ENCODE measurements around the gene TRIM40.

TRIM40 gene

DNA sequence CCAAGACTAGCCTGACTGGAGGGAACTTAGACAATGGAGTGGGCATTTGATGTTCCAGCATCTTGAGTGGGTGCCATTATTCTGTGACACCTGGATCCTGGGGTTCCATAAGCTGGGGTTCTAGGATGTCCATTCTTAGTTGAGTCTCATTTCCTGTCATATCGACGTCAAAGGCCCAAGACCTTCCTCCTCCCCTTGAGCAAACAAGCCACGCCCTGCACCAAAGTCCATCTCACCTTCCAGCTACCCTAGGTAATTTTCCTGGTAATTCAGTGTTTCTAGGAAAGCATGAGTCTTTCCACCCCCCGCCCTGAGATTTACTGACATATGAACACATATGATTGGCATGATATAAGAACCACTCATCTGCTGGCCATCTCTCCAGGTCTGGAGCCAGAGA lies at the start of gene TRIM40:
TSS of gene TRIM40 (plus strand) at position 384 of the 400 bp plus-strand sequence. CDS start 897 bp downstream, outside the sequence.
- DNase-seq (ENCODE audit: low read depth), result no peak

GRCh38 chr6:30087876-30088275 lies 48.1 kb upstream of the TRIM40 start:
- no peak for DNase-seq (ENCODE audit: low read depth)

DNA sequence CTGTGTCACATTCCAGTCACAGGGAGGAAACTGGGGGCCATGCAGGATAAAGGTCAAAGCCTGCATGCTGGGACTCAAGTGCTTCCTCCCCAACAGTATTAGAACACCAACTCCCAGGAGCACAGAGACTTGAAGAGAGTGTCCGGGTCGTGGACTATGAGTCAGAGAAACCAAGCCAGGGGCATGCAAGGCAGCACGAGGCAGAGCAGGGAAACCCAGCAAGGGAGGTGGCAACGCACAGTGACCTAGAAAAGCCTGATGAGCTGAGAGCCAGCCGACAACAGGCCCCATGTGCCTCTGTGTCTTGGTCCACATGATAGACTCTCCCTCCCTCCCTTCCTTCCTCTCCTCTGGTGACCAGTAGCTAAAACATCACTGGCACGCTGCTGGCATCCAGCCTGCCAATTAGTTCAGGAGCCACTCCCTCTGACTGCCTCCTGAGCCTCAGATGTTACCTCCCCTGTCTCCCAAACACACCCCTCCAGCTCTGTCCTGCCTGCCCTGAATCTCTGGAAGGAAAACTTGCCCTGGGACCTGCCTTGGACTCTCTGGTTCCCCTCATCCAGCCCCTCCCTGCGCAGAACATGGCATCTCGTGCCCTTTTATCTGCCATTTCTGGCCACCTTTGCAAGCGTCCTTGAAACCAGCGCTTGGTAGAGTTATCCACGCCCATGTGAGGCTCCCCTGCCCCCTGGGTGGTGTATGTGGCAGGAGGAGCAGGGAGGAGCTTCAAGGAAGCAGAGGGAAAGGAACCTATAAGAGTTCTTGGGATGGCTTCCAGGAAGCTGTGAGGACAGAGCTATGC lies 44.2 kb upstream of the TRIM40 start:
- no peak for DNase-seq (ENCODE audit: low read depth)

DNA sequence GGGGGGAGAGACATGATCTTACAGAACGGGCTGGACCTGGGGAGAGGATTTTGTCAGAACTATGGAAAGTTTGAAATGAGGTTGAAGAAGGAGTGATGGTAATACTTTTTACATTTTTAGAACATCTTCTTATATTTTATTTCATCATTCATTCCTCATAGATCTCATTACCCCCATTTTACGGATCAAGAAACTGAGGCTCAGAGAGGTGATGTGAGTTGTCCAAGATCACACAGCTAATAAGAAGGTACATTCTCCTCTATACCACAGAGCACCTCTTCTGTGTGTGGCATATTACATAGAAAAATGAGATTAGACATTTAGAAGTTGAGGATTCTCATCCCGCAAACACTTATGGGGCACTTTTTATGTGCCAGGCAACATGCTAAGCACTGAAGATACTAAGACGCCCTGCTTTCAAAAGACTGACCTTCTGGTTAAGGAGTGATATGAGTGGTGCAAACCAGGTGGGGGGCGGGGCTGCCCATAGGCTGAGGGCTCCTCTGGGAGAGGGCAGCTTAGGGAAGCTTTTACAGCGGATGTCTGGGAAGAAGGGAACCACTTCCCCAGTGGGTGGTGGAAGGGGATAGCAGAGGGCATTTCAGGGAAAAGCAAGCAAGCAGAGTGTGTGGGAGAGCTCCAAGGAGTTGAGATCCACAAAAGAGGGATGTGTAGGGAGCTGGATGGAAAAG lies 42.9 kb upstream of the TRIM40 start:
- no peak for DNase-seq (ENCODE audit: low read depth)

DNA sequence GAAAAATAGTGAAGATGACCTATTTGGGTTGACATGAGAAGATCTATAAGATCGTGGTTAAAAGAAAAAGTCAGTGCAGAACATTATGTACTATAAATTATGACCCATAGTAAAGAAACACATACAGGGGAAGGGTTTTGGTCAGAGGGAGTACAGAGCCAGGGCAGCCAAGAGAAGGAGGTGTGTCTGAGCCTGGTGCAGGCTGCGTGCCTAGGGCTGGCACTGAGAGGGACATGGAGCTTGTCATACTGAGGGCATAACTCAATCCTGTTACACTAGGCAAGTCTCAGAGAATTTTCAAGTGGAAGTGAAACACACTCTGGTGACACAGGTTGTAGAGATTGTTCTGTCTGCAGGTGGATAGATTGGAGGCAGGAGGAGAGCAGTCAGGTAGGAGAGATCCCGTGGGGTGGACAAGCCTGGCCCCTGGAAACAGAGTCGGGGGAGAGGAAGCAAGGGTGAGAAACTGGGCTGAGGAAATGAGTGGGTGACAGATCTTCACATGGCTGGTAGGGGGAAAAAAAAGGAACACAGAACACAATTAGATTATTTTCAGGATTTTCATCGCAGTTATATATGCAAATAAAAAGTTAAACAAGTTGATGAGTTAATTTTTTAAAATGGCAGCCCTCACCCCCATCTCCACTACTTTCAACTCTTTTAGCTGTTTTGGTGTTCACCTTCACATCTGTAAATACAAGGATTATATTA lies 41.8 kb upstream of the TRIM40 start:
- DNase-seq (ENCODE audit: low read depth), result no peak

DNA sequence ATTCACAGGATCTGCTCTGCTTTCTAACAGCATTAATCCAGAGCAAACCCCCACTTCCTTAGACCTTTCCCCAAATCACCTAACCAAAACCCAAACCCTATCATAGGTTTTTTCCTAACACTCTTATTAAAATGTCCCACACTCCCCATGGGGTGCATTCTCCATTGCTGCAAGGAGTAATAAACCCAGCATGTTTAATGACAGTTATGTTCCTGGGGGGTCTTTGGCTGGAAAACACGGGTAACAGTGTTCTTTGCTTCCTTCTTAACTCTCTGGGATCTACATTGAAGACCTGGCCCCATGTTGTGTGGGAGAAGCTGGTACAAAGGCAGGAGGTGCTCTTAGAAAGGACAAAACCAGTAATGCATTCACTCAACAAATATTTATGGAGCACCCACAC lies 39.1 kb upstream of the TRIM40 start:
- no peak for DNase-seq (ENCODE audit: low read depth)

DNA sequence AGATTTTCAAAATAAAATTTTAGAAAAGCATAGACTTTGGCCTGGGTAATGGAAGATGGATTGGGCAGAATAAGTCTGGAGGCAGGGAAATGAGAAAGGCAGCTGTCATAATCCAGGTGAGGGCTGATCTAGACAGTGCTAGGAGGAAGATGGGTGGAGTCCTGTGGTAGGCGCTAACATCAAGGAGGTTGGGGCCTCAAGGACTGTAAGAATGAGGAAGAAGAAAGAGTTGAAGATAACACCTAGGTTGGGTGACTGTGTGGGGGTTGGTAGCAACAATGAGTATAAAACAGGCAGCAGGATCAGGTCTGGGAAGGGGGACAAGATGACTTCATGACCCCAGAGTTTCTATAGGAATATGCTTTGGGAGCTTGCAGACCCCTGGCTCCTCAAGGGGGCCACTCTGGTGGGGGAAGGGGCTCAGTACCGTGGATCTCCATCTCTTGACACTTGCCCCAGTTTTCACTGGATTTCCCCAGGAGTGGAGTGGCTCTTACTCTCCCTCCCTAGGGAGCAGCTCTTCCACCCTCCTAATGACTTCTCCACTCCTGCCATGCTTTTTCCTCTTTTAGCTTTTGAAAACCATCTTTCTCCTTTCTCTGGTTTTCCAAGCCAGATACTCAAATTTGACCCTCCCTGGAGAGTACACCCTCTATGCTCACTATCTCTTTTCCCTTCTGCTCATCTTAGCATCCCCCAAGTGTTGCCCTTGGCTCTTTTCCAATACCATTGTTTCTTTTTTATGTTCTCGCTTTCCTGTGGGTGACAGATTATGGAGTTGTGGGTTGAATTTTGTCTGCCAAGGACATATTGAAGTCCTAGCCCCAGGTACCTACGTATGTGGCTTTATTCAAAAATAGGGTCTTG lies 37.8 kb upstream of the TRIM40 start:
- DNase-seq (ENCODE audit: low read depth), result no peak

DNA sequence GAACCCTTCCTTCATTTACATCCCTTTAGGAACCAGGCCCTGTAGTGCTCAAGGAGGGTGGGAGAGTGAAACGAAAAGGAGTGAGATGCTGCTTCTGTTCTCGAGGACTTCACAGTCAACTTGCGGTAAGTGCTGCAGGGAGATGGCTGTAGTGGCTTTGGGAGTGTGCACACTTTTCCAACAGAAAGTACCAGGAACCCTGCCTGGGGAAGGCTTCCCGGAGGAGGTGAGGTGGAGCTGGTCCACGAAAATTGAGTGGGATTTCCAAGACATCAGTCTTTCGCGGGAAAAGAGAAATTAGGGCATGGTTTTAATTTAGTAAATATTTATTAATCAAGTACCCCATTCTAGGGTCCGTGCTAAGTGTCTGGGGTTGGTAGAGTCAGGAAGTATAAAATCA lies 35.8 kb upstream of the TRIM40 start:
- DNase-seq (ENCODE audit: low read depth), result no peak

DNA sequence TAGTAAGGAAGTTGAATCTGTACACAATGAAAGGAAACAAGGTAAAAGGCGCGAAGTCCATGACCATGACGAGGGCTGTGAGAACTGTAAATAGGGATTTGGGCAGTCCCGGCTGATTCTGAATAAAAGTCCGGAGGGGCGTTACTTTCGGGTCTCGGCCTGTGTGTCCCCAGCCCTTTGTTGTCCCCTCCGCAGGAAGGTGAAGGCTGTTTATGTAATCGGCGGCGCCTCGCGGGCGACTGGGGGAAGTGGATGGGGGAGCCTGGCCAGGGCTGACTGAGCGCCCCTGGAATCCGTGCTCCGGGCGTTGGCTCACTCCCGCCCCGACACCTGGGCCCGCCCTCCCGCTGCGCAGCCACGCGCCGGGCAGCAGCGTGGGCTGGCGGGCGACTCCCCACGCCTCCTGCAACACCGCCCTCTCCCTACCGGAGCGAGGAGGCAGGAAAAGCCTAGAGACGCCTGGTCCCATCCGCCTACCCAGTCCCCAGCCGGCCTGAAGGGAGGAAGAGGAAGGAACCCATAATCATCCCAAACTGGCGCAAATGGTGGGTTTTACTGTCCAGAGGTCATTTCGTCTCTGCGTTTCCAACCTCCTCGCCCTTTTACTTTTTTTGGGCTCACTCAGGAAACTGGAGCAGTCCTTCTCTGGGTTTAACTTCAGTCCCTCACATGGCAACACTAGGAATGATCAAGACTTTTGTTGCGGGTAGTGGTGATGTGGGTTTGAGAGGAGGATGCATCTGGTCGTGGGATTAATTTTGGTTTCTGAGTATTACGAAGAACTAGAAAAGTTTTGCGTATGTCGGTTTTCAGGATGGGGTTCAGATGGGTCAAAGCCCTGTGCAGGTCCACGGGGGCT lies 35.1 kb upstream of the TRIM40 start:
- no peak for DNase-seq (ENCODE audit: low read depth)

DNA sequence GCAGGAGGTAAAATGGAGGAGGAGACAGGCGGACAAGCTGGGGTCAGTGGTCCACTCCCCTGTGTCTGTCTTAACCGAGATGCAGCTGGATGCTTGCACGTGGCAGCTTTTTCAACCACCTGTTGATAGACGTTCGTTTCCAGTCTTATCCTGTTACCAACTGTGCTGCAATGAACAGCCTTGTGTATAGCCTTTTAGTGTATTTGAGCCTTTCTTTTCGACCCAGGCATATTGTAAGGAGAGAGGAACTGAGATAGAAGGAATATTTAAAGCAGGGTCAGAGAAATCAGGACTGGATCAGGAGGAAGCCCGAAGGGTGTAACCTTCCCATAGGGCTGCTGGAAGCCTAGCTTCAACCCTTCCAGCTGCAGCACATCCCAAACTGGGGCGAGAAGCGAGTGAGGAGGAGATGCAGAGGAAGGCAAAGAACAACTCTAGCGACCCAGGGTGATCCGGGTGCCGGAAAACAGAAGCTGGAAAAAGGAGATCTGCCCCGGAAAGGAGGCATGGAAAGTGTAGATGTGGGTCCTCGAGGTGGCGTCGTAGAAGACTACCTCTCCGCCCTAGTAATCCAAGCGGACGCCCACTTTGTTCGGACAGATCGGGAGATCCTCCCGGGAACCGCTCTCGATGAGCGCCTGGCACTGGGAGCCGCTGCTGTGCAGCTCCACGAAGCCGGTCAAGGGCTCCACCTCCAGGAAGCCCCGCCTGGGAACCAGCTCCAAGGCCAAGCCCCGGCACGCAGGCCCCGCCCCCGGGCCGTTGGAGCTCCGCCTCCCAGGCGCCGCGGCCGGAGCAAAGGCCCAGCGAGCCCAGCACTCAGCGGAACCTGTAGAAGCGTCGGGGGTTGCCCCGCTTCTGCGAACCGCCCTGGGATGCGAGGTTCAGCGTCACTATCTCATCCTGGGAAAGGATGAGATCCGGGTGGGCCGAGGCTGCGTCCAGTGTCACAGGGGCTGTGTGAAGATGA lies 34.2 kb upstream of the TRIM40 start:
- DNase-seq (ENCODE audit: low read depth), result peak; percentile 52

GRCh38 chr6:30102414-30102969 lies 33.4 kb upstream of the TRIM40 start:
- DNase-seq (ENCODE audit: low read depth), result no peak

DNA sequence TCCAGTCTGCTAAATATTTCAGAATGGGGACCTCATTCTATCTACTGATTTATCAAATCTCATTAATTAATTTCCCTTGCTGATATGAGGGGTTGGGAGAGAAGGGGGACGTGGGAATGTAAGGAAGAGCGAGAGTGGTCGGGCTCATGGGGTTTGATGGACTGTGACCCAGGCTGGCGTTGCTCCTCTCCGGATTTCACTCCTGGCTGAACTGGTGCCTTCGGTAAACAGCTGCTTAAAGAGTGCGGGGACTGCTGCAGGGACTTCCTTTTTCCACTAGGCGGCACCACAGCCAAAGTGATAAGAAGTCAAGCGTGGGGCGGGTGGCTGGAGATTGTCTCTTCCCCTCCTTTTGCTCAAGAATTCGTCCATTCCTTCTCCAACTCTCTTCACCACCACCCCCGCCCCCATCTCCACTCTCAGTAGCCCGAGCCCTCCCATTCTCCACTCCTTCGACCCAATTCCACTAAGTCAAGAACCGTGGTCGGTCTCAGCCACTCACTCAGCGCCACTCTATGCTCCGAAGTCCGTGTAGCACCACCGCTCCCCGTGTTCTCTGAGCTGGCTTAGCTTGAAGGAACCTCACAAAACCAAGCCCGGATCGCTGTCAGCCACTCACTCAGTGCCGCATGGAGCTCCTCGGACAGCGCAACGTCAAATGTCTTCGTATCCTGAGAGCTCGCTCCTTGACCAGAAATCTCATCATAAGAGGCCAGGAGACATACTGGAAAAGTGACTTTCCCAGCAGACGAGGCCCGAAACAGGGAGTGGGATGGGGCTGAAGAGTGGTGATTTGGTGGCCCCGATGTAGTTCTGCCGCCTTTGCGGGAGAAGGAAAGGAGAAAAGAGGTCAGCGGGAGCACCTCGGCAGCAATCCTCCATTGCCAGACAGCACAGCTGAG lies 32.7 kb upstream of the TRIM40 start:
- DNase-seq (ENCODE audit: low read depth), result peak; percentile 59

- no peak for DNase-seq (ENCODE audit: low read depth)
These were observed 32.1 kb upstream of the TRIM40 start for GRCh38 chr6:30103872-30104179.

GRCh38 chr6:30104661-30105060 lies 31.3 kb upstream of the TRIM40 start:
- DNase-seq (ENCODE audit: low read depth), result no peak

DNA sequence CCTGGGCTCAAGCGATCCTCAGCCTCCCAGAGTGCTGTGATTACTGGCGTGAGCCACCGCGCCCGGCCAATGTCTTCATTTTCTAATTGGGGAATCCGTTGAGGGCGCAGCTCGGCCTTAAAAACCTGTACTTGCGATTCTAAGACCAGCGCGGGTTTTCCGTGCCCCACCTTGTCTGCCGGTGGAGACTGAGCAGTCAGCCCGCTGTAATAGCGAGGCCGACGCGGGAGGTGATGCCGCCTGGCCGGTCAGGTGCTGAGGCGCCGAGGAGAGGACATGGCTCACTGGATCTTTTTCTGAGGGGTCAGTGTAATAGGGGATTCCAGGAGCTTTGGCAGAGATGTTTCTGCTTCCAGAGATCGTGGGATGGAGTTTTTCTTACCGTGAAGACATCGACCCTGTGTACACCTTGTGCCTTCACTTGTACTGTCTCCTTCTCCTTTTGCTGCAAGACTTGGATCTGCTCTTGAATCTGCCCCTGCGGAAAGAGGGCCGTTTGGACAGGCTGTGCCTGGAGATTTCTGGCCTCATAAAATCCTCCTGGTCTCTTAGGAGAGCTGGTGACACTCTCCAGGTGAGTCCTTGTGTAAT lies 24.6 kb upstream of the TRIM40 start:
- DNase-seq (ENCODE audit: low read depth), result no peak

- DNase-seq (ENCODE audit: low read depth), result no peak
These were observed 23.4 kb upstream of the TRIM40 start for GRCh38 chr6:30112402-30112994.

GRCh38 chr6:30113003-30113759 lies 22.8 kb upstream of the TRIM40 start, which contains the start of gene TRIM31:
TSS of gene TRIM31 (minus strand) at chr6:30113090. CDS start at chr6:30112805, 285 bp downstream.
- no peak for DNase-seq (ENCODE audit: low read depth)

Measured in T-helper 22 cell (primary cell).